Endodermal cell (in vitro differentiated cells): ENCODE measurements around the gene NFE2L1. TPM values are rescaled to one million over a fixed set of nuclear protein-coding genes. Genes with fewer than 3 reads are reported as not detected.

Experiments used
- DNase-seq: peaks from one replicate; pipeline ENCODE4 v3.0.0-alpha.2; 2017
- H3K27ac ChIP-seq: 2 replicates; pipeline ENCODE4 v1.5.1; 2013; ENCODE audit warnings: mild to moderate bottlenecking, low read depth, low read length, moderate library complexity
- H3K27me3 ChIP-seq: 2 replicates; pipeline ENCODE4 v1.6.1; 2013; ENCODE audit warnings: mild to moderate bottlenecking, low read length, moderate library complexity; ENCODE audit not compliant: insufficient read depth, control insufficient read depth, poor library complexity, severe bottlenecking
- H3K36me3 ChIP-seq: 2 replicates; pipeline ENCODE4 v1.7.0; 2013; ENCODE audit warnings: mild to moderate bottlenecking, low read length, moderate library complexity; ENCODE audit not compliant: control insufficient read depth, insufficient read depth
- H3K4me1 ChIP-seq: one replicate; pipeline ENCODE4 v1.7.0; 2013; ENCODE audit warnings: low read length; ENCODE audit not compliant: control insufficient read depth, insufficient read depth
- H3K4me3 ChIP-seq: 2 replicates; pipeline ENCODE4 v1.5.1; 2013; ENCODE audit warnings: mild to moderate bottlenecking, low read length, moderate library complexity
- H3K9ac ChIP-seq: 2 replicates; pipeline ENCODE4 v1.6.1; 2013; ENCODE audit warnings: mild to moderate bottlenecking, low read length, moderate library complexity; ENCODE audit not compliant: poor library complexity, severe bottlenecking; ENCODE audit errors: extremely low read depth
- H3K9me3 ChIP-seq: 2 replicates; pipeline ENCODE4 v1.6.1; 2013; ENCODE audit warnings: mild to moderate bottlenecking, low read length, moderate library complexity; ENCODE audit not compliant: control insufficient read depth
- H3K27ac Mint-ChIP-seq: 2 replicates; pipeline ENCODE4 v1.8.0; 2020; ENCODE audit warnings: mixed read lengths
- H3K27me3 Mint-ChIP-seq: 2 replicates; pipeline ENCODE4 v1.8.0; 2021; ENCODE audit warnings: mild to moderate bottlenecking, mixed read lengths; ENCODE audit not compliant: insufficient read depth
- H3K36me3 Mint-ChIP-seq: 2 replicates; pipeline ENCODE4 v1.8.0; 2020; ENCODE audit warnings: low read depth, mixed read lengths
- H3K4me1 Mint-ChIP-seq: 2 replicates; pipeline ENCODE4 v1.8.0; 2020; ENCODE audit warnings: mixed read lengths
- H3K4me3 Mint-ChIP-seq: 2 replicates; pipeline ENCODE4 v1.8.0; 2020; ENCODE audit warnings: mild to moderate bottlenecking, moderate library complexity, mixed read lengths
- H3K9me3 Mint-ChIP-seq: 2 replicates; pipeline ENCODE4 v1.8.0; 2020; ENCODE audit warnings: mild to moderate bottlenecking, mixed read lengths
- CTCF ChIP-seq: fragments of 200-600 bp; sonication (generic); conservative IDR thresholded peaks from 2 replicates; pipeline ENCODE4 v1.5.0; 2021; ENCODE audit warnings: antibody characterized with exemption, mild to moderate bottlenecking
- WGBS, 2 experiments: methylation state at CpG; one replicate each; pipeline versions ENCODE4 v1.1.5 to v1.1.7; 2013; ENCODE audit warnings: missing lambda C conversion rate in 2 of 2, mixed read lengths in 1 of 2; ENCODE audit not compliant: insufficient coverage in 1 of 2, insufficient read length in 1 of 2; 5-methylcytosine and 5-hydroxymethylcytosine counted together
- total RNA-seq, 2 donors: library from RNA; stranded (reverse); fragmentation: NEBNext Ultra II Directional in 1 of 2; extraction: Animal tissue kit (Norgen Biotek cat#: 25700) in 1 of 2; gene quantifications; 2 replicates in 1 of 2; 3 replicates in 1 of 2; pipeline ENCODE4 v1.2.1, GENCODE V29; 2021

The NFE2L1 gene
- total RNA-seq, 2 donors from 2014 or later, result 122 to 135 TPM

- Mint-ChIP-seq H3K36me3 (no peaks in the 10 kb centered on the region), H3K27ac (peak overlapping the region; percentile 48), H3K27me3 (peaks cover 55% of the 10 kb centered on the region), H3K9me3 (no peaks in the 10 kb centered on the region), H3K4me1 (peaks cover 10% of the 10 kb centered on the region), H3K4me3 (peak overlapping the region; percentile 59)
- H3K4me3 ChIP-seq, result peak overlapping the region; percentile 79
- TF ChIP-seq CTCF, result no peak
- no peaks in the 10 kb centered on the region for H3K36me3 ChIP-seq
- no peak overlapping the region for H3K9ac ChIP-seq
- peaks cover 30% of the 10 kb centered on the region for H3K27me3 ChIP-seq
- no peaks in the 10 kb centered on the region for H3K4me1 ChIP-seq
- DNase-seq, result peak; percentile 85
- 1 to 3% methylated on average over 14 to 54 of the region's 54 CpGs for WGBS, 2 experiments
- peak overlapping the region; percentile 79 for H3K27ac ChIP-seq
- H3K9me3 ChIP-seq, result no peaks in the 10 kb centered on the region
Observed at GRCh38 chr17:48024149-48025039, 23.8 kb upstream of the NFE2L1 start.

- Histone ChIP-seq H3K36me3 (no peaks in the 10 kb centered on the region), H3K9me3 (no peaks in the 10 kb centered on the region), H3K9ac (no peak overlapping the region), H3K4me1 (no peaks in the 10 kb centered on the region), H3K27me3 (peaks cover 30% of the 10 kb centered on the region), H3K4me3 (peak overlapping the region; percentile 80), H3K27ac (peak overlapping the region; percentile 5)
- Mint-ChIP-seq H3K4me3 (peak overlapping the region; percentile 59), H3K27me3 (peaks cover 51% of the 10 kb centered on the region), H3K36me3 (no peaks in the 10 kb centered on the region), H3K4me1 (peaks cover 10% of the 10 kb centered on the region), H3K27ac (peak overlapping the region; percentile 6), H3K9me3 (no peaks in the 10 kb centered on the region)
- DNase-seq, result peak; percentile 100
- 3% methylated on average over 34 to 56 of the region's 56 CpGs for WGBS, 2 experiments
- peak; percentile 82 for TF ChIP-seq CTCF
Observed at GRCh38 chr17:48025040-48025903, 22.9 kb upstream of the NFE2L1 start.

- H3K27ac ChIP-seq, result no peak overlapping the region
- Mint-ChIP-seq H3K36me3 (no peaks in the 10 kb centered on the region), H3K4me1 (peaks cover 10% of the 10 kb centered on the region), H3K27ac (no peak overlapping the region), H3K4me3 (peak overlapping the region; percentile 59), H3K27me3 (peaks cover 48% of the 10 kb centered on the region), H3K9me3 (no peaks in the 10 kb centered on the region)
- peaks cover 30% of the 10 kb centered on the region for H3K27me3 ChIP-seq
- no peaks in the 10 kb centered on the region for H3K4me1 ChIP-seq
- H3K9ac ChIP-seq, result no peak overlapping the region
- no peak for DNase-seq
- H3K4me3 ChIP-seq, result peak overlapping the region; percentile 80
- WGBS, 2 experiments, result 72 to 80% methylated on average over 6 to 7 of the region's 8 CpGs
- no peak for TF ChIP-seq CTCF
- no peaks in the 10 kb centered on the region for H3K36me3 ChIP-seq
- no peaks in the 10 kb centered on the region for H3K9me3 ChIP-seq
Observed at GRCh38 chr17:48025904-48026501, 22.2 kb upstream of the NFE2L1 start.
